H1 (cell line): Measurements from ENCODE around the gene FLT1. TPM values are rescaled to one million over a fixed set of nuclear protein-coding genes. Genes with fewer than 3 reads are reported as not detected.

Experiments used
- CTCF ChIA-PET: fragments of 300-600 bp; sonication (Branson Sonifier 250); formaldehyde crosslinking; loops from one replicate; lab custom pipeline; 2021; ENCODE audit not compliant: partially characterized antibody; lab: Charles Lee
- POLR2A ChIA-PET: fragments of 300-600 bp; sonication (Branson Sonifier 250); formaldehyde crosslinking; loops from one replicate; lab custom pipeline; 2021; ENCODE audit warnings: inconsistent platforms; ENCODE audit not compliant: partially characterized antibody; lab: Charles Lee
- DNase-seq, 2 experiments: peaks; one replicate each; pipeline versions ENCODE4 v3.0.0 to v3.0.0-alpha.2; 2010 to 2022; ENCODE audit warnings: low spot score in 2 of 2, low read depth in 1 of 2, mixed read lengths in 1 of 2
- FAIRE-seq: peaks from 2 replicates; lab custom pipeline; 2011; peaks lifted over from hg19 to GRCh38; lab: Jason Lieb, UNC
- H2AFZ ChIP-seq: 2 replicates; pipeline ENCODE4 v1.8.1; 2012; ENCODE audit warnings: low read length, inconsistent platforms
- H2AK5ac ChIP-seq: 2 replicates; pipeline ENCODE4 v1.6.1; 2013; ENCODE audit warnings: low read depth, low read length
- H2BK120ac ChIP-seq: replicated peaks from 2 replicates; pipeline ENCODE3; 2013; ENCODE audit warnings: low read depth, low read length, inconsistent platforms
- H2BK12ac ChIP-seq: 2 replicates; pipeline ENCODE4 v1.6.1; 2013; ENCODE audit warnings: low read depth, low read length
- H2BK15ac ChIP-seq: 2 replicates; pipeline ENCODE4 v1.6.1; 2013; ENCODE audit warnings: low read length
- H2BK20ac ChIP-seq: 2 replicates; pipeline ENCODE4 v1.6.1; 2013; ENCODE audit warnings: low read length
- H2BK5ac ChIP-seq: 2 replicates; pipeline ENCODE4 v1.6.1; 2013; ENCODE audit warnings: low read depth, low read length
- H3K14ac ChIP-seq: 2 replicates; pipeline ENCODE4 v1.6.1; 2013; ENCODE audit warnings: inconsistent platforms; ENCODE audit not compliant: insufficient read length
- H3K18ac ChIP-seq: 2 replicates; pipeline ENCODE4 v1.6.1; 2013; ENCODE audit warnings: low read length; ENCODE audit errors: extremely low read depth
- H3K23ac ChIP-seq: 2 replicates; pipeline ENCODE4 v1.6.1; 2013; ENCODE audit warnings: inconsistent platforms; ENCODE audit not compliant: insufficient read length
- H3K23me2 ChIP-seq: 2 replicates; pipeline ENCODE4 v1.6.1; 2013; ENCODE audit warnings: low read depth, low read length
- H3K27ac ChIP-seq: 2 replicates; pipeline ENCODE4 v1.6.1; 2011; ENCODE audit warnings: low read depth, low read length, inconsistent platforms
- H3K27me3 ChIP-seq, 4 experiments: replicated peaks in 1 of 4; 1 replicate in 1 of 4; 2 replicates in 3 of 4; pipeline versions ENCODE4 v1.6.1 to v1.8.1; 2011 to 2013; ENCODE audit warnings: low read length in 3 of 4, mild to moderate bottlenecking in 3 of 4, inconsistent platforms in 2 of 4, mixed read lengths in 2 of 4, moderate library complexity in 1 of 4; ENCODE audit not compliant: control insufficient read depth in 3 of 4, insufficient read depth in 3 of 4; ENCODE audit errors: extremely low read depth in 1 of 4
- H3K36me3 ChIP-seq, 4 experiments: 2 replicates each; pipeline versions ENCODE4 v1.6.1 to v1.8.1; 2011 to 2013; ENCODE audit warnings: mild to moderate bottlenecking in 4 of 4, low read length in 3 of 4, moderate library complexity in 2 of 4, control low read depth in 1 of 4, inconsistent platforms in 1 of 4; ENCODE audit not compliant: insufficient read depth in 4 of 4, control insufficient read depth in 2 of 4
- H3K4ac ChIP-seq: replicated peaks from 2 replicates; pipeline ENCODE3; 2013; ENCODE audit warnings: low read length, low read depth, mixed read lengths, inconsistent platforms; ENCODE audit not compliant: insufficient read length
- H3K4me1 ChIP-seq, 4 experiments: replicated peaks in 1 of 4; 1 replicate in 1 of 4; 2 replicates in 3 of 4; pipeline versions ENCODE4 v1.6.1 to v1.8.1; 2011 to 2013; ENCODE audit warnings: low read length in 3 of 4, inconsistent platforms in 2 of 4, mixed read lengths in 1 of 4; ENCODE audit not compliant: insufficient read depth in 4 of 4, control insufficient read depth in 3 of 4
- H3K4me2 ChIP-seq, 2 experiments: 2 replicates each; pipeline versions ENCODE4 v1.6.1 to v1.8.1; 2011 to 2013; ENCODE audit warnings: low read depth in 2 of 2, low read length in 2 of 2, control low read depth in 1 of 2, inconsistent platforms in 1 of 2, mild to moderate bottlenecking in 1 of 2; ENCODE audit not compliant: insufficient read depth in 1 of 2
- H3K4me3 ChIP-seq, 4 experiments: fragments of 200-600, 300-600 bp in 1 of 4; sonication (generic), shearing (Covaris generic), sonication (Bioruptor Twin) in 1 of 4; 2 replicates each; pipeline versions ENCODE4 v1.5.1 to v1.8.1; 2011 to 2016; ENCODE audit warnings: low read length in 4 of 4, low read depth in 3 of 4, control low read depth in 2 of 4, inconsistent platforms in 2 of 4, mild to moderate bottlenecking in 2 of 4, mixed read lengths in 1 of 4, moderate library complexity in 1 of 4; ENCODE audit not compliant: insufficient read depth in 2 of 4; ENCODE audit errors: extremely low read depth in 1 of 4
- H3K56ac ChIP-seq: replicated peaks from 2 replicates; pipeline ENCODE3; 2013; ENCODE audit warnings: low read depth, mild to moderate bottlenecking, mixed read lengths, low read length, inconsistent platforms; ENCODE audit not compliant: insufficient read length
- H3K79me1 ChIP-seq: 2 replicates; pipeline ENCODE4 v1.6.1; 2013; ENCODE audit warnings: low read depth, low read length, control low read depth
- H3K79me2 ChIP-seq, 2 experiments: 2 replicates each; pipeline versions ENCODE4 v1.6.1 to v1.8.1; 2012 to 2013; ENCODE audit warnings: low read length in 2 of 2, mild to moderate bottlenecking in 2 of 2, inconsistent platforms in 1 of 2; ENCODE audit not compliant: insufficient read depth in 2 of 2, control insufficient read depth in 1 of 2
- H3K9ac ChIP-seq, 4 experiments: replicated peaks in 1 of 4; 1 replicate in 1 of 4; 2 replicates in 3 of 4; pipeline versions ENCODE4 v1.6.1 to v1.8.1; 2011 to 2013; ENCODE audit warnings: low read depth in 3 of 4, low read length in 3 of 4, control low read depth in 2 of 4, mild to moderate bottlenecking in 2 of 4, moderate library complexity in 2 of 4, inconsistent platforms in 1 of 4; ENCODE audit errors: extremely low read depth in 1 of 4
- H3K9me3 ChIP-seq, 2 experiments: 2 replicates each; pipeline versions ENCODE4 v1.6.1 to v1.8.1; 2012 to 2013; ENCODE audit warnings: mild to moderate bottlenecking in 2 of 2, moderate library complexity in 2 of 2, control low read depth in 1 of 2, inconsistent platforms in 1 of 2, low read depth in 1 of 2, low read length in 1 of 2, mixed read lengths in 1 of 2; ENCODE audit not compliant: insufficient read depth in 2 of 2
- H4K20me1 ChIP-seq, 2 experiments: replicated peaks in 1 of 2; 2 replicates each; pipeline versions ENCODE3 to v1.8.1; 2011 to 2013; ENCODE audit warnings: inconsistent platforms in 2 of 2, low read length in 2 of 2, mild to moderate bottlenecking in 1 of 2; ENCODE audit not compliant: insufficient read depth in 2 of 2, control insufficient read depth in 1 of 2
- H4K5ac ChIP-seq: 2 replicates; pipeline ENCODE4 v1.6.1; 2013; ENCODE audit warnings: low read length, low read depth, mixed read lengths, inconsistent platforms; ENCODE audit not compliant: insufficient read length
- H4K8ac ChIP-seq: 2 replicates; pipeline ENCODE4 v1.8.0; 2013; ENCODE audit warnings: mild to moderate bottlenecking, moderate library complexity, low read length, inconsistent platforms; ENCODE audit not compliant: insufficient read depth; ENCODE audit errors: extremely low read depth
- H4K91ac ChIP-seq: replicated peaks from 2 replicates; pipeline ENCODE3; 2013; ENCODE audit warnings: low read length, mixed read lengths, inconsistent platforms; ENCODE audit not compliant: insufficient read length
- BACH1 ChIP-seq: IDR thresholded peaks from 2 replicates; pipeline ENCODE4 v1.6.1; 2012; ENCODE audit warnings: low read length, improper control_type of control experiment
- WGBS, 2 experiments: shearing (Covaris generic) in 1 of 2; methylation state at CpG; one replicate each; pipeline versions ENCODE4 v1.1.6 to v1.1.7; 2013 to 2015; ENCODE audit warnings: low lambda C conversion rate in 2 of 2, mixed read lengths in 2 of 2, inconsistent platforms in 1 of 2, low coverage in 1 of 2, missing lambda C conversion rate in 1 of 2; ENCODE audit not compliant: insufficient replicate concordance in 2 of 2, insufficient coverage in 1 of 2, insufficient read length in 1 of 2; ENCODE audit errors: extremely low coverage in 1 of 2, missing lambda C conversion rate in 1 of 2; 5-methylcytosine and 5-hydroxymethylcytosine counted together
- polyA plus RNA-seq, 7 experiments: library from polyadenylated mRNA; depleted of rRNA in 3 of 7; stranded (reverse) in 5 of 7; unstranded in 2 of 7; fragments of >200 nt in 5 of 7; fragments of 200-250 nt in 2 of 7; gene quantifications; 1 replicate in 5 of 7; 2 replicates in 1 of 7; 4 replicates in 1 of 7; pipeline versions ENCODE4 v1.2.1 to v1.2.3, GENCODE V29; 2011 to 2013; ENCODE audit warnings: missing spikeins in 2 of 7, mixed read lengths in 2 of 7
- total RNA-seq: library from RNA; stranded (reverse); fragmentation: NEBNext Ultra II Directional; extraction: Animal tissue kit (Norgen Biotek cat#: 25700); gene quantifications from 2 replicates; pipeline ENCODE4 v1.2.1, GENCODE V29; 2021

The FLT1 gene
- total and polyA plus RNA-seq, 2 of the 8 experiments (the other 6 are each of a cell fraction or from before 2014, with no cell fraction given): 19.7 to 90.2 TPM

GRCh38 chr13:28497143-28497876 is 2.4 kb upstream of the FLT1 start:
- no peak overlapping the region for H4K8ac ChIP-seq
- H3K79me1 ChIP-seq: no peaks in the 10 kb centered on the region
- H3K23me2 ChIP-seq: peaks cover 14% of the 10 kb centered on the region
- H2BK12ac ChIP-seq: no peak overlapping the region
- 85% methylated on average over 4 of the region's 4 CpGs; no CpG with 5 or more reads in 1 of the 2 experiments for WGBS, 2 experiments
- peaks cover 0 to 5% of the 10 kb centered on the region in 2 experiments for H4K20me1 ChIP-seq
- POLR2A ChIA-PET: interaction anchor here (0.6 to 1.0 kb wide), 3 partner anchors 8 to 32 kb away, joined by 3 read pairs; no protein-coding TSS in a partner anchor
- no peaks in the 10 kb centered on the region for H3K9me3 ChIP-seq
- no peak overlapping the region for H3K27ac ChIP-seq
- peak overlapping the region in 1 of 4 experiments; percentile 94; a peak in 2 of 8 replicates for H3K4me3 ChIP-seq
- no peak overlapping the region for H2BK20ac ChIP-seq
- DNase-seq (no peak), FAIRE-seq (no peak)
- no peak overlapping the region for H3K4ac ChIP-seq
- no peak overlapping the region for H2BK5ac ChIP-seq
- H3K4me1 ChIP-seq: peaks cover 4 to 12% (median 7%) of the 10 kb centered on the region in 4 experiments; a peak in 6 of 7 replicates
- no peak overlapping the region for H2AK5ac ChIP-seq
- TF ChIP-seq BACH1: no peak
- H3K36me3 ChIP-seq: no peaks in the 10 kb centered on the region
- H3K18ac ChIP-seq: no peak overlapping the region
- H3K14ac ChIP-seq: no peak overlapping the region
- H4K5ac ChIP-seq: no peak overlapping the region
- no peak overlapping the region for H4K91ac ChIP-seq
- H3K79me2 ChIP-seq: peaks cover 12 to 32% of the 10 kb centered on the region in 2 experiments
- no peak overlapping the region for H3K23ac ChIP-seq
- H3K56ac ChIP-seq: no peak overlapping the region
- no peak overlapping the region for H2AFZ ChIP-seq
- no peak overlapping the region for H2BK120ac ChIP-seq
- H2BK15ac ChIP-seq: no peak overlapping the region
- H3K9ac ChIP-seq: no peak overlapping the region
- CTCF ChIA-PET: interaction anchor here (1.6 kb wide), 1 partner anchor 140 kb away, joined by 6 read pairs; no protein-coding TSS in a partner anchor
- H3K4me2 ChIP-seq: peak overlapping the region in 1 of 2 experiments; percentile 14; a peak in 1 of 4 replicates
- peaks cover 0 to 15% (median 11%) of the 10 kb centered on the region in 4 experiments; a peak in 5 of 7 replicates for H3K27me3 ChIP-seq
